Osteocyte (in vitro differentiated cells): ENCODE results near the gene EGR4. TPM values are rescaled to one million over a fixed set of nuclear protein-coding genes. Genes with fewer than 3 reads are reported as not detected.

Experiments used
- DNase-seq: peaks from one replicate; pipeline ENCODE4 v3.0.0; 2021; ENCODE audit warnings: mixed read lengths; ENCODE audit not compliant: unreplicated experiment; ENCODE audit errors: extremely low spot score
- H3K27ac Mint-ChIP-seq: one replicate; pipeline ENCODE4 v1.8.0; 2021; ENCODE audit warnings: mild to moderate bottlenecking, mixed read lengths; ENCODE audit not compliant: unreplicated experiment
- H3K27me3 Mint-ChIP-seq: one replicate; pipeline ENCODE4 v1.8.0; 2021; ENCODE audit warnings: mixed read lengths; ENCODE audit not compliant: unreplicated experiment
- H3K36me3 Mint-ChIP-seq: one replicate; pipeline ENCODE4 v1.8.0; 2021; ENCODE audit warnings: mixed read lengths; ENCODE audit not compliant: unreplicated experiment
- H3K4me1 Mint-ChIP-seq: one replicate; pipeline ENCODE4 v1.8.0; 2021; ENCODE audit warnings: mixed read lengths; ENCODE audit not compliant: unreplicated experiment
- H3K4me3 Mint-ChIP-seq: one replicate; pipeline ENCODE4 v1.8.0; 2021; ENCODE audit warnings: mild to moderate bottlenecking, moderate library complexity, mixed read lengths; ENCODE audit not compliant: unreplicated experiment
- H3K9me3 Mint-ChIP-seq: one replicate; pipeline ENCODE4 v1.8.0; 2021; ENCODE audit warnings: mixed read lengths; ENCODE audit not compliant: unreplicated experiment
- CTCF ChIP-seq: fragments of 200-600 bp; sonication (generic); IDR thresholded peaks from 2 replicates; pipeline ENCODE4 v1.5.0; 2021; ENCODE audit warnings: antibody characterized with exemption, mild to moderate bottlenecking, moderate library complexity
- total RNA-seq: library from RNA; stranded (reverse); gene quantifications from 2 replicates; pipeline ENCODE4 v1.2.1, GENCODE V29; 2021

The EGR4 gene
- total RNA-seq, 1 donor from 2014 or later = not detected

DNA sequence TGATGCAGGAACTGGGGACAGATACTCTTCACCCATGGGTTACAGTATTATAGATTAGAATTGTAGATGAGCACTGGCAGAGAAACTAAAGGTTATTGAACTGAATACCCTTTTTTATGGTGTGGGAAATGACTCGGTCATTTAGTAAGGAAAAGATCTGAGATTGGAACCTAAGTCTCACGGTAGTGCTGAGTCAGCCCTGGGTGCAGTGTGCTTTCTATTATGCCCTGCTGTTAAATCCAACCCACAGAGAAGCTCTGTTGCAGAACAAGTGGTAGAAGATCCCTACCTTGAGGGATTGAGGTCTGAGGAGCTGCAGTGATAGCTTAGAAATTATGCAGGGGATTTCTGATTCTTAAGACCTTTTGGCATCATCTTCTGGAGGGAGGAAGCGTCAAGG, 46.5 kb downstream of the EGR4 start:
- Mint-ChIP-seq H3K9me3 (no peaks in the 10 kb centered on the region), H3K4me3 (no peak overlapping the region), H3K36me3 (peaks cover 62% of the 10 kb centered on the region), H3K4me1 (peaks cover 3% of the 10 kb centered on the region), H3K27me3 (no peaks in the 10 kb centered on the region), H3K27ac (peak overlapping the region; percentile 13)
- DNase-seq = no peak
- no peak for TF ChIP-seq CTCF

GRCh38 chr2:73244580-73244979, 48.8 kb downstream of the EGR4 start:
- Mint-ChIP-seq H3K4me1 (peaks cover 3% of the 10 kb centered on the region), H3K9me3 (no peaks in the 10 kb centered on the region), H3K4me3 (no peak overlapping the region), H3K36me3 (peaks cover 55% of the 10 kb centered on the region), H3K27ac (no peak overlapping the region), H3K27me3 (no peaks in the 10 kb centered on the region)
- DNase-seq = no peak
- no peak for TF ChIP-seq CTCF

DNA sequence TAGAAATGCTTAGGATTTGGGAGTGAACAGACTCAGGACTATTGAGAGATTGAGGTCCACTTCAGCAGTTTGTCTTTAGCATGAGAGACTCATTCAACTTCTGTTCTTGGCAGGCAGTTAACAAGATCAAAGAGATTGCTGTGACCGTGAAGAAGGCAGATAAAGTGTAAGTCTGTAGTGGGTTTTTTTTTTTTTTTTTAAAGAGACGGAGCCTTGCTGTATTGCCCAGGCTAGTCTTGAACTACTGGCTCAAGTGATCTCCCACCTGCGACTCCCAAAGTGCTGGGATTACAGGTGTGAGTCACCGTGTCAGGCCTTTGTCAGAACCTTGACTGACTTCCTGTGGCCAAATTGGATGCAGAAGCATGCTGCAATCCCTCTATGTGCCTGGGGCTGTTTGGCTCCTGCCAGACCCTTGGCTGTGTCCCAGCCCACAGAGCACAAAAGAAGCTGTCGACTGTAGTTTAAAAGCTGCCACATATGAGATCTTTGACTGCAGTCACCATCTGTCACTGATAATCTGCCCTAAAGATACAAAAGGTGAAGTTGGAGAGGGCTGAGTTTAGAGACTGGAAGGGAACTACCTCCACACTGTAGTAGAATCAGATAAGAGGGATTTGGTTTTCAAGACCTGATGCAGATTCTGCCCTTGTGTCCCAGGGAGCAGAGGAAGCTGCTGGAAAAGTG, 49.3 kb downstream of the EGR4 start:
- Mint-ChIP-seq H3K4me3 (no peak overlapping the region), H3K4me1 (peaks cover 3% of the 10 kb centered on the region), H3K27ac (no peak overlapping the region), H3K36me3 (peaks cover 50% of the 10 kb centered on the region), H3K27me3 (no peaks in the 10 kb centered on the region), H3K9me3 (no peaks in the 10 kb centered on the region)
- no peak for DNase-seq
- no peak for TF ChIP-seq CTCF

Other genes starting within 250 kb of the EGR4 start
- gene SFXN5, start 221.8 kb downstream of the EGR4 start, total RNA-seq = 9.8 and 12.7 TPM in 2 replicates
- gene RAB11FIP5, start 180.6 kb downstream of the EGR4 start, total RNA-seq = 30.8 and 35.5 TPM in 2 replicates
- not detected in 2 replicates for gene NOTO, start 91.0 kb downstream of the EGR4 start, total RNA-seq
- 17.1 and 18.7 TPM in 2 replicates for gene SMYD5, start 79.3 kb downstream of the EGR4 start, total RNA-seq
- 15.1 and 17.6 TPM in 2 replicates for gene PRADC1, start 60.3 kb downstream of the EGR4 start, total RNA-seq
- 216 and 231 TPM in 2 replicates for gene CCT7, start 59.2 kb downstream of the EGR4 start, total RNA-seq
- 1.6 and 2.0 TPM in 2 replicates for gene FBXO41, start 9.1 kb downstream of the EGR4 start, total RNA-seq
- gene ALMS1, start 92.3 kb upstream of the EGR4 start, total RNA-seq = 18.5 and 22.7 TPM in 2 replicates